BE2C (cell line): ENCODE measurements around the gene SPTBN2.

Experiments used
- DNase-seq: peaks from one replicate; pipeline ENCODE4 v3.0.0-alpha.2; 2020
- H3K27me3 ChIP-seq: fragments of 250-450 bp; sonication (Bioruptor Pico); 2 replicates; pipeline ENCODE4 v1.5.1; 2020; ENCODE audit warnings: mild to moderate bottlenecking
- H3K36me3 ChIP-seq: fragments of 250-450 bp; sonication (Bioruptor Pico); 2 replicates; pipeline ENCODE4 v1.5.1; 2020; ENCODE audit warnings: mild to moderate bottlenecking
- H3K4me1 ChIP-seq: fragments of 250-450 bp; sonication (Bioruptor Pico); 2 replicates; pipeline ENCODE4 v1.5.1; 2020
- H3K4me3 ChIP-seq: 2 replicates; pipeline ENCODE4 v1.5.1; 2011; ENCODE audit warnings: low read depth, low read length
- H3K9me3 ChIP-seq: fragments of 250-450 bp; sonication (Bioruptor Pico); 2 replicates; pipeline ENCODE4 v1.5.1; 2020
- TF ChIP-seq, protein P1 (sequence below): IDR thresholded peaks from 2 replicates; pipeline ENCODE4 v1.5.1; 2012; ENCODE audit warnings: mild to moderate bottlenecking, low read depth, low read length

The SPTBN2 gene

DNA sequence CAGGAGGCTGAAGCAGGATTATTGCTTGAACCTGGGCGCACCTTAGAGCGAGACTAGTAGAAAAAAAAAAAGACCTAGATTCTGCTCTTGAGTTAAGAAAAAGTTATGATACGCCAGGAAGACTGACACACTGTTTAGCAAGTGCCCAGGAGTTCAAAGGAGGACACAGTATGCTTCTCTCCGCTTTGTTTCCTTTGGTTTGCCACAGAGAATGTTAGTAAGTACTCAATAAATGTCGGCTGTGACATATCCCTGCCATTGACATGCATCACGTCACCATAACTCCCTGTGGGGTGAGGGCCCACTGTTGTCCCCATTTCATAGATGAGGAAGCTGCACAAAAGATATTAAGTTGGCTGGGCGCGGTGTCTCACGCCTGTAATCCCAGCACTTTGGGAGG, 7.1 kb downstream of the SPTBN2 start:
- peaks cover 12% of the 10 kb centered on the region for H3K36me3 ChIP-seq
- no peak overlapping the region for H3K4me3 ChIP-seq
- no peak for DNase-seq
- H3K9me3 ChIP-seq = no peaks in the 10 kb centered on the region
- TF ChIP-seq, protein P1, sequence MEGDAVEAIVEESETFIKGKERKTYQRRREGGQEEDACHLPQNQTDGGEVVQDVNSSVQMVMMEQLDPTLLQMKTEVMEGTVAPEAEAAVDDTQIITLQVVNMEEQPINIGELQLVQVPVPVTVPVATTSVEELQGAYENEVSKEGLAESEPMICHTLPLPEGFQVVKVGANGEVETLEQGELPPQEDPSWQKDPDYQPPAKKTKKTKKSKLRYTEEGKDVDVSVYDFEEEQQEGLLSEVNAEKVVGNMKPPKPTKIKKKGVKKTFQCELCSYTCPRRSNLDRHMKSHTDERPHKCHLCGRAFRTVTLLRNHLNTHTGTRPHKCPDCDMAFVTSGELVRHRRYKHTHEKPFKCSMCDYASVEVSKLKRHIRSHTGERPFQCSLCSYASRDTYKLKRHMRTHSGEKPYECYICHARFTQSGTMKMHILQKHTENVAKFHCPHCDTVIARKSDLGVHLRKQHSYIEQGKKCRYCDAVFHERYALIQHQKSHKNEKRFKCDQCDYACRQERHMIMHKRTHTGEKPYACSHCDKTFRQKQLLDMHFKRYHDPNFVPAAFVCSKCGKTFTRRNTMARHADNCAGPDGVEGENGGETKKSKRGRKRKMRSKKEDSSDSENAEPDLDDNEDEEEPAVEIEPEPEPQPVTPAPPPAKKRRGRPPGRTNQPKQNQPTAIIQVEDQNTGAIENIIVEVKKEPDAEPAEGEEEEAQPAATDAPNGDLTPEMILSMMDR = no peak
- peaks cover 5% of the 10 kb centered on the region for H3K4me1 ChIP-seq
- H3K27me3 ChIP-seq = no peaks in the 10 kb centered on the region

DNA sequence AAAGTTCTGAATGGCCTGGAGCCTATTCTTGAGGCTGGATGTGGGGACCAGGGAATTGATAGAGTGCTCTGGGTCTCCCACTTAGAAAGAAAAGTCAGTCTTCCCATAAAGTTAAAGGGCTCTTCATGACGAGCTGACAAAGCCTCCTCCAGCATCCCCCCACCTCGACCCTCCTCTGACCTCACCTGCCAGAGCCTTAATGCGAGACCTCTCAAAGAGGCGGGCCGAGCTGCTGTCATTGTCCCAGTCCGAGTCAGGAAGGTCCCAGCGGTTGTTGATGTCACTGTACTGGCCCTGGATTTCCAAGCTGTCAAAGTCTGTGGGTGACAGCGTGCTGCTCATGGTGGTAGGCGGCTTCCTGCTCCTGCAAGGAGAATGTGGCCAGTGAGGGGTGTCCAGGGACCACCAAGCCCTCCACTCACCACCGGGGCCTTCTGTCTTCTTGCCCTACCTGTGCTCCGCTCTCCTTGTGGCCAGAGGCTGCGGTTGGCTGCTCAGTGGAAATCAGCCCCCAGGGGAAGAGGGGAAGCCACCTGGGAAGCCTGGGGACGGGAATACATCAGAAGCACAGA, 8.0 kb downstream of the SPTBN2 start:
- no peaks in the 10 kb centered on the region for H3K9me3 ChIP-seq
- TF ChIP-seq, protein P1 = no peak
- DNase-seq = no peak
- H3K27me3 ChIP-seq = no peaks in the 10 kb centered on the region
- H3K4me3 ChIP-seq = no peak overlapping the region
- peaks cover 13% of the 10 kb centered on the region for H3K36me3 ChIP-seq
- no peaks in the 10 kb centered on the region; the same call in none of the 2 replicates for H3K4me1 ChIP-seq

DNA sequence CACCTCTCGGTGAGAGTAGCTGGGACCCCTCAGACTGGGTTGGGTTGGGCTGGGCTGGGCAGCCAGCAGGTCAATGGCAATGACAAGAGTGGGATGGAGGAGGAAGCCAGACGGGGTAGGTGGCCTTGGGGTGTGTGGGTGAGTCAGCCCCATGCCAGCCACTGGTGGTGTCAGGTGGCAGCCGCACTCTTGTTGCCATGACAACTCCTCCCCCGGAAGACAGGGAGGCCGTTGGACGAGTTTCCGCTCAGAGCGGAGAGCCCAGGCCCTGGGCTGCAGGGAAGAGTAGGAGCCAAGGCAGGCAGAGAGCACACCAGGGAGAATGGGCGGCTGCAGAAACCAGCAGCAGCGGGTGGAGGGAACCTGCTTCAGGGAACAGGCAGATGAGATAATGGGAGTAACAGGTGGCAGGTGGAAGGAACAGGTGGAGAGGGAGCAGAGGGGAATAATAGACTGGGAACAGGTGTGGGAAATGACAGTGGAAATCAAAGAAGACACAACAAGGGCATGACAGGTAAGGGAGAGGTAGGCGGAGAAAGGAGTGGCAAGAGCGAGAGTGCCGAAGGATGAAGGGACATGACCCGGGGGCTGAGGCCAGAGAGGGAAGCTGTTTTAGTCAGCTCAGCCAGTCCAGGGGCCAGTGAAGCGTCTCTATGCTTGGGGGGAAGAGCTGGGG, 8.7 kb downstream of the SPTBN2 start:
- Histone ChIP-seq H3K4me3 (no peak overlapping the region), H3K9me3 (no peaks in the 10 kb centered on the region), H3K36me3 (peaks cover 17% of the 10 kb centered on the region), H3K27me3 (no peaks in the 10 kb centered on the region), H3K4me1 (no peaks in the 10 kb centered on the region; the same call in none of the 2 replicates)
- peak; percentile 76 for DNase-seq
- TF ChIP-seq, protein P1 = no peak

DNA sequence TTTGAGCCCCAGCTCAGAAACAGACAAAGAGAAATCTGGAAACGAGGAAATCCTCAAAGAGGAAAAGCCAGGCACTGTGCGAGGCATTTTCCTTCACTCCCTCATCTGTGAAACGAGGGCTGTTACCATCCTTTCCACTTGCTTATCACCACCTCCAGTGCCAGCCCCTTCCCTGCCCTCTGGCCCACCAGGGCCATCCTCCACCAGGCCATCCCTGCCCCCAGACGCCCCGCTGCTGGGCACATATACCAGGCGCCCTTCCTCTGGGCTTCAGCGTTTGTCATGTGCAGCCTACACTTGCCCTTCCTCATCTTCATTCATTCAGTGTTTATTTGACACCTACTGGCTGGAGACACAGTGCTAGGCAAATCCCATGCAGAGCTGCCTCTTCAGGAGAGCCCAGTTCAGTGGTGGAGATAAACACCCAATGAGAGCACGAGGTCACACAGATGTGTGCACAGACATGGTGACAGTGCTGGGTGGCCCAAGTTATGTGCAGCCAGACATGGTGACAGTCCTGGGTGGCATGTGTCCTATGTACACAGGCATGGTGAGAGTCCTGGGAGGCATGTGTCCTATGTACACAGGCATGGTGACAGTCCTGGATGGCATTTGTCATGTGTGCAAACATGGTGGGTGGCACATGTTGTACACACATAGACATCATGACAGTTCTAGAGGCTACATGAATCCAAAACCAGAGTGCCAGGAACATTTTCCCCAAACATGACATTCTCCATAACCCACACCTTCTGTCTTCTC, 9.7 kb downstream of the SPTBN2 start:
- Histone ChIP-seq H3K27me3 (no peaks in the 10 kb centered on the region), H3K36me3 (peaks cover 28% of the 10 kb centered on the region), H3K4me3 (no peak overlapping the region), H3K4me1 (no peaks in the 10 kb centered on the region; the same call in 1 of the 2 replicates), H3K9me3 (no peaks in the 10 kb centered on the region)
- TF ChIP-seq, protein P1 = no peak
- no peak for DNase-seq

DNA sequence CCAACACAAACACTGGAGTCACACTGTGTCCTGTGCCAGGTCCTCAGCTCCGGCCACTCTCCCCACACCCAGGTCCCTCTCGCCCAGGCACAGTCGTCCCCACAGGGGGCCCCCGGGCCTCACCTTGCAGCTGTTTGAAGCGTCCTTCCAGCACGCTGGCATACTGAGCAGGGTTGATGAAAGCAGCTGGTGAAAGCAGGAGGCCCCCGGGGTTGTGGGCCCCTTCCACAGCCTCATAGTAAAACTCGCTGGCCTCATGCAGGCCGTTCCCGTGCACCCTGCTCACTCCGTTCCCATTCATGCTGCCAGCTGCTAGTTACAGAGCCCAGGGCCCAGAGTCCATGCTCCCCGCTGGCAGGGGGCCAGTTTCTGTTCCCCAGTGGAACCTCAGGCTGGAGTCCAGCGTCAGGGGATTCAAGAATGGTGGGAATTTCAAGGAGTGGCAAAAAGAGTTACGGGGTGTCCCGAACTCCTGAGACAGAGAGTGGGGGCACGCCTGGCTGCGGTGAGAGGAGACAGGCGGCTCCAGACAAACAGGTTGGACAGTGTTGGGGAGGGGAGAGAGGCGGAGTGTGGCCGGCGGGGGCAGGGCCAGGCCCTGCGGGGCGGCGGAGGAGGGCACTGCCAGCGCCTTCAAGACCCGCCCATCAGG, 10.6 kb downstream of the SPTBN2 start:
- H3K4me1 ChIP-seq = no peaks in the 10 kb centered on the region; the same call in 1 of the 2 replicates
- H3K36me3 ChIP-seq = peaks cover 36% of the 10 kb centered on the region
- H3K9me3 ChIP-seq = no peaks in the 10 kb centered on the region
- H3K27me3 ChIP-seq = no peaks in the 10 kb centered on the region
- no peak overlapping the region for H3K4me3 ChIP-seq
- TF ChIP-seq, protein P1 = no peak
- no peak for DNase-seq
